Heart right ventricle (tissue), 16 donors: ENCODE measurements around the gene OTOG. TPM values are rescaled to one million over a fixed set of nuclear protein-coding genes. Genes with fewer than 3 reads are reported as not detected.
A peak's percentile ranks its signal among the peaks of the same experiment; 100 is the strongest.

Experiments
- ATAC-seq, 8 donors: fragments of 200-7000 bp; cut with Tn5 transposase; one replicate each; pipeline ENCODE4 v1.9.1; 2020; ENCODE audit warnings: mild to moderate bottlenecking in 8 of 8, moderate library complexity in 8 of 8, moderate number of reproducible peaks in 1 of 8
- DNase-seq, 2 donors: peaks; one replicate each; pipeline ENCODE4 v3.0.0-alpha.2; 2020
- H3K27ac ChIP-seq, 10 donors: fragments of 200-600 bp; sonication (generic) in 2 of 10; one replicate each; pipeline versions ENCODE4 v1.5.0 to v1.8.0; 2020 to 2022; ENCODE audit warnings: mild to moderate bottlenecking in 3 of 10
- H3K27me3 ChIP-seq, 7 donors: fragments of 200-600 bp; one replicate each; pipeline ENCODE4 v1.8.0; 2021 to 2022; ENCODE audit warnings: mild to moderate bottlenecking in 2 of 7
- H3K36me3 ChIP-seq, 9 donors: fragments of 200-600 bp; sonication (generic) in 1 of 9; one replicate each; pipeline versions ENCODE4 v1.5.0 to v1.8.0; 2020 to 2022; ENCODE audit warnings: mild to moderate bottlenecking in 2 of 9
- H3K4me1 ChIP-seq, 9 donors: fragments of 200-600 bp; sonication (generic) in 1 of 9; one replicate each; pipeline versions ENCODE4 v1.5.0 to v1.8.0; 2020 to 2022; ENCODE audit warnings: mild to moderate bottlenecking in 4 of 9
- H3K4me3 ChIP-seq, 10 donors: fragments of 200-600 bp; sonication (generic) in 2 of 10; one replicate each; pipeline versions ENCODE4 v1.5.0 to v1.8.0; 2020 to 2022; ENCODE audit warnings: mild to moderate bottlenecking in 7 of 10, moderate library complexity in 2 of 10
- H3K9me3 ChIP-seq, 11 donors: fragments of 200-600 bp in 10 of 11; sonication (generic) in 2 of 11; one replicate each; pipeline versions ENCODE4 v1.5.0 to v1.8.0; 2013 to 2022; ENCODE audit warnings: mild to moderate bottlenecking in 2 of 11, control low read depth in 1 of 11, moderate library complexity in 1 of 11
- WGBS, 2 donors: extraction: QIAGEN DNeasy Blood & Tissue Kit; methylation state at CpG; one replicate each; pipeline ENCODE4 v1.1.7; 2013; ENCODE audit warnings: inconsistent platforms in 1 of 2; 5-methylcytosine and 5-hydroxymethylcytosine counted together
- intact Hi-C, 10 donors: fragments of 100-400 bp; cut with DNase I; formaldehyde crosslinking; loops; one replicate each; pipeline versions ENCODE4 v1.11.1 to v1.14.2; 2022
- polyA plus RNA-seq, 2 donors: library from polyadenylated mRNA; stranded (reverse); fragments of 200-250 nt; gene quantifications; one replicate each; pipeline ENCODE4 v1.2.3, GENCODE V29; 2013
- total RNA-seq, 10 donors: library from RNA; stranded (reverse); fragmentation: NEBNext Ultra II Directional in 3 of 10; extraction: Animal tissue kit (Norgen Biotek cat#: 25700) in 3 of 10; gene quantifications; one replicate each; pipeline versions ENCODE4 v1.2.1 to v1.2.4, GENCODE V29; 2021 to 2023
- TF ChIP-seq, protein P1 (sequence below), 9 donors: fragments of 200-600 bp; sonication (generic) in 2 of 9; IDR thresholded peaks; one replicate each; pipeline versions ENCODE4 v1.5.0 to v1.8.0; 2021 to 2022; ENCODE audit warnings: antibody characterized with exemption in 9 of 9, mild to moderate bottlenecking in 5 of 9, moderate library complexity in 1 of 9
- donor health status: Arrhythmogenic right ventricular cardiomyopathy.
- donor health status: ischemic (EF 13 %, LVEDD 7.1; RV severe dilation, severe dysfunction).
- donor health status: healthy with polysubstance abuse.
- donor health status: DM: no; HTN: yes; CAD: no.
- donor health status: DM: no; HTN: no; CAD: no.
- donor health status: ischemic (EF 25% LVEDD 6.9; RV normal size, moderate dysfunction).
- donor health status: ischemic (EF 25% LVEDD 5.7; RV mildly dilated, moderate dysfunction).
- donor health status: healthy.
- donor health status: DM: yes; HTN: yes; CAD: no.
- donor health status: Ischemic cardiomyopathy.
- donor health status: ischemic (EF 35%, LVEDD 5.7; RV mildly dilated, moderate dysfunction).
- donor health status: nonischemic (EF 11% LVEDD 7.7; RV severe dilation, severe dysfunction).
- donor health status: DM: yes; HTN: yes; CAD: no.
- donor health status: PGD.
- donor health status: ischemic (EF 29% LVEDD 5.4; RV normal size, mild dysfunction).
- donor health status: nonischemic (EF 23%, LVEDD 6.1; RV moderate dilation, normal function).

The OTOG gene
- total and polyA plus RNA-seq, 12 donors, result not detected

DNA sequence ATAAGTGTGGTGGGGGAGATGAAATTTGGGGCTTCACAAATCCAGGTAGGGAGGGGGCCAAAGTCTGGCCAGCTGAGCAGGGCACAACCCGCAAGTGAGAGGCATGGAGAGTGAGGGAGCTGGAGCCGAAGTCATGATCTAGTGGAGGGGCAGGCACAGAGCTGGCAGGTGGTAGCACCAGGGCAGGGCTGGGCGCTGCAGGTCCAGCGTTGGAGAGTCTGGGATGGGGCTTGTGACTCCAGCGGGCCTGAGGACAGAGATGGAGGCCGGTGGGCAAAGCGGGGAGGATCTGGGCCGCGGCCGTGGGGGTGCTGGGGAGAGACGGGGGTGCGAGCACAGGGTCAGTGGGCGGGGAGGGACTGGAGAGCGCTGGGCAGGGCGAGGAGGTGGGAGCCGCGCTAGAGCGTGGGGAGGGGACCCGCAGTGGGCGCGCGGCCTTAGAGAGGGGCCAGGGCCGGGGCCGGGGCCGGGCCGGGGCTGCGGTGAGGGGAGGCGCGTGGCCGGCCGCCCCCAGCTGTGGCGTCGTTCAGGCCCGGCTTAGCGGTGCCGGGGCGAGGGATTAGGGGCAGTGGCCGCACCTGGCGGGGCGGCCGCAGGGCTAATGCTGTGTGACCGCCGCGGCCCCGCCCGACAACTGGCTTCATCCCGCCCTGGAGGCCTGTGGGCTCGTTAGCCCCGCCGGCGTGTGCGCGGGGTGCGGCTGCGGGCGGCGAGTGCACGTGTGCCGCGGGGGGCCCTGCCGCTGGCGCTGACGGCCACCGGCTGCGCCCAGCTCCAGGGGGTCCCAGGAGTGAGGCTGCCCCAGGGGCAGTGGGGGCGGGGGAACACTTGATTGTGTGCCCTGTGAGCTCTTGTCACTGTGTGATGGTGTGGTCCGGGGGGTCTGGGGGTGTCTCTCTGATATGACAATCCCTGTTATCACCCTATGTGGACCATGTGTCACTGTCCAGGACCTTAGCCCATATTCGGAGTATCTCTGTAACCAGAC lies 148.7 kb downstream of the OTOG start:
- WGBS, 2 donors, result 8 to 9% methylated on average over 59 to 68 of the region's 68 CpGs
- TF ChIP-seq, protein P1, sequence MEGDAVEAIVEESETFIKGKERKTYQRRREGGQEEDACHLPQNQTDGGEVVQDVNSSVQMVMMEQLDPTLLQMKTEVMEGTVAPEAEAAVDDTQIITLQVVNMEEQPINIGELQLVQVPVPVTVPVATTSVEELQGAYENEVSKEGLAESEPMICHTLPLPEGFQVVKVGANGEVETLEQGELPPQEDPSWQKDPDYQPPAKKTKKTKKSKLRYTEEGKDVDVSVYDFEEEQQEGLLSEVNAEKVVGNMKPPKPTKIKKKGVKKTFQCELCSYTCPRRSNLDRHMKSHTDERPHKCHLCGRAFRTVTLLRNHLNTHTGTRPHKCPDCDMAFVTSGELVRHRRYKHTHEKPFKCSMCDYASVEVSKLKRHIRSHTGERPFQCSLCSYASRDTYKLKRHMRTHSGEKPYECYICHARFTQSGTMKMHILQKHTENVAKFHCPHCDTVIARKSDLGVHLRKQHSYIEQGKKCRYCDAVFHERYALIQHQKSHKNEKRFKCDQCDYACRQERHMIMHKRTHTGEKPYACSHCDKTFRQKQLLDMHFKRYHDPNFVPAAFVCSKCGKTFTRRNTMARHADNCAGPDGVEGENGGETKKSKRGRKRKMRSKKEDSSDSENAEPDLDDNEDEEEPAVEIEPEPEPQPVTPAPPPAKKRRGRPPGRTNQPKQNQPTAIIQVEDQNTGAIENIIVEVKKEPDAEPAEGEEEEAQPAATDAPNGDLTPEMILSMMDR (IDR thresholded peaks at IDR 0.05), result no peak
- H3K4me1 ChIP-seq, result no peaks in the 10 kb centered on the region
- intact Hi-C loops, result no loop called here
- peak in 1 of 8 donors; percentile 8 for ATAC-seq
- no peak overlapping the region for H3K27ac ChIP-seq
- peak overlapping the region in 2 of 10 donors; percentile 5 to 16 for H3K4me3 ChIP-seq
- no peaks in the 10 kb centered on the region for H3K9me3 ChIP-seq
- no peak for DNase-seq
- H3K27me3 ChIP-seq, result peaks cover 4 to 63% (median 57%) of the 10 kb centered on the region in 7 donors
- H3K36me3 ChIP-seq, result no peaks in the 10 kb centered on the region

DNA sequence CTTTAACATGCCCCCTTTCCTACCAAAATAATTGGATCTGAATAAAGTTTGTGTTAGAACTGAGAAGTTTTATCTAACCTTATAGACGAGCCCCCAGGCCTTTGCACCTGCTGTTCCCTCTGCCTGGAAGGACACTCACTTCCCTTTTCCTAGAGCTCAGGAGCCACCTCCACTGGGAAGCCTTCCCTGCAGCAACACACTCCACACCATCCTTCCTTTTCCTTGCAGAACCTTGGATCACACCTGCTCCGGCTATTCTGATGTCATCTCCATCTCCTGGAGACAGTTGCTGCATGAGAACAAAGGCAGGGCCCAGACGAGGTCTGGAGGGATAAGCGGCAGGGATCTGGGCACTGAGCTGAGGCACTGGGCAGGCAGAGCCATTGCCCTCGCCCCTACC lies 149.7 kb downstream of the OTOG start:
- ATAC-seq (no peak), DNase-seq (no peak)
- no peaks in the 10 kb centered on the region for H3K36me3 ChIP-seq
- peaks cover 4 to 58% (median 53%) of the 10 kb centered on the region in 7 donors for H3K27me3 ChIP-seq
- no peak overlapping the region for H3K4me3 ChIP-seq
- H3K27ac ChIP-seq, result no peak overlapping the region
- intact Hi-C loops, result no loop called here
- H3K9me3 ChIP-seq, result no peaks in the 10 kb centered on the region
- H3K4me1 ChIP-seq, result no peaks in the 10 kb centered on the region
- 74 to 78% methylated on average over 5 of the region's 5 CpGs for WGBS, 2 donors
- TF ChIP-seq, protein P1 (IDR thresholded peaks at IDR 0.05), result no peak

Other genes with a start within 250 kb of the OTOG start
- 1 to 10 TPM in 7 of 10 donors, under 1 TPM in 3; 0.64 to 2.1 (median 1.3) TPM for gene NCR3LG1, start 195.5 kb upstream of the OTOG start, total RNA-seq
- under 1 TPM; 0.07 to 0.29 TPM for gene NCR3LG1, start 195.5 kb upstream of the OTOG start, polyA plus RNA-seq
- gene KCNJ11, start 158.6 kb upstream of the OTOG start, total RNA-seq, result 10 to 100 TPM in 8 of 10 donors, 1 to 10 TPM in 2; 8.9 to 27.0 (median 14.4) TPM
- 10 to 100 TPM; 11.1 to 15.0 TPM for gene KCNJ11, start 158.6 kb upstream of the OTOG start, polyA plus RNA-seq
- gene ABCC8, start 70.4 kb upstream of the OTOG start, total RNA-seq, result 1 to 10 TPM in 9 of 10 donors, under 1 TPM in 1; 0.47 to 7.5 (median 4.9) TPM
- 1 to 10 TPM; 1.3 to 8.6 TPM for gene ABCC8, start 70.4 kb upstream of the OTOG start, polyA plus RNA-seq
- gene USH1C, start 2.8 kb upstream of the OTOG start, total RNA-seq, result 1 to 10 TPM in 1 of 10 donors, under 1 TPM in 1, not detected in 8; 0.97 to 1.9 TPM
- under 1 TPM in 1 of 2 donors, not detected in 1; 0.22 TPM for gene USH1C, start 2.8 kb upstream of the OTOG start, polyA plus RNA-seq
- gene MYOD1, start 172.3 kb downstream of the OTOG start, total RNA-seq, result under 1 TPM in 1 of 10 donors, not detected in 9; 0.20 TPM
- not detected for gene MYOD1, start 172.3 kb downstream of the OTOG start, polyA plus RNA-seq
- under 1 TPM in 4 of 10 donors, not detected in 6; 0.04 to 0.09 (median 0.06) TPM for gene KCNC1, start 187.5 kb downstream of the OTOG start, total RNA-seq
- not detected for gene KCNC1, start 187.5 kb downstream of the OTOG start, polyA plus RNA-seq